Measurements from ENCODE around the gene TCFL5.

GRCh38 chr20:62876902-62877816 is 15.5 kb upstream of the TCFL5 start:
- no peak for TF ChIP-seq EZH2phosphoT487 (IDR thresholded peaks at IDR 0.05; ENCODE audit: borderline replicate concordance)
- no peak for TF ChIP-seq CTCF (conservative IDR thresholded peaks at IDR 0.05; ENCODE audit: low read length)
